HepG2 (cell line): ENCODE data around the gene TST. TPM values are rescaled to one million over a fixed set of nuclear protein-coding genes. Genes with fewer than 3 reads are reported as not detected.

ENCODE experiments used
- DNMT1 ChIP-seq: sonication (generic); formaldehyde crosslinking; IDR thresholded peaks from 2 replicates; pipeline ENCODE4 v1.5.1; 2020; ENCODE audit warnings: mild to moderate bottlenecking, missing genetic modification reagents
- DNMT3B ChIP-seq: conservative IDR thresholded peaks from 2 replicates; pipeline ENCODE4 v1.6.1; 2016; ENCODE audit warnings: missing biosample characterization, control low read depth
- EED ChIP-seq: sonication (generic); formaldehyde crosslinking; IDR thresholded peaks from 2 replicates; pipeline ENCODE4 v1.5.0; 2020; ENCODE audit warnings: mild to moderate bottlenecking, missing genetic modification reagents
- EZH2 ChIP-seq: conservative IDR thresholded peaks from 2 replicates; pipeline ENCODE4 v1.6.1; 2012; ENCODE audit warnings: mild to moderate bottlenecking, low read depth, low read length, moderate library complexity
- FOXA1 ChIP-seq, 2 experiments: fragments of 450-650 bp in 1 of 2; sonication (generic) in 1 of 2; formaldehyde crosslinking in 1 of 2; IDR thresholded peaks; 2 replicates each; pipeline versions ENCODE4 v1.4.0 to v1.6.1; 2016 to 2020; ENCODE audit warnings: missing genetic modification reagents in 1 of 2
- KAT7 ChIP-seq: IDR thresholded peaks from 2 replicates; pipeline ENCODE4 v1.6.1; 2018; ENCODE audit warnings: borderline replicate concordance, missing compliant biosample characterization
- MXD4 ChIP-seq: IDR thresholded peaks from 2 replicates; pipeline ENCODE4 v1.6.1; 2016; ENCODE audit warnings: mild to moderate bottlenecking, missing biosample characterization, missing genetic modification reagents
- NRL ChIP-seq: sonication (generic); formaldehyde crosslinking; IDR thresholded peaks from 2 replicates; pipeline ENCODE4 v1.5.0; 2020; ENCODE audit warnings: missing genetic modification reagents, mild to moderate bottlenecking, moderate library complexity, borderline replicate concordance
- ONECUT2 ChIP-seq: sonication (generic); formaldehyde crosslinking; IDR thresholded peaks from 2 replicates; pipeline ENCODE4 v1.4.0; 2020; ENCODE audit warnings: missing genetic modification reagents
- PITX1 ChIP-seq: sonication (generic); formaldehyde crosslinking; IDR thresholded peaks from 2 replicates; pipeline ENCODE4 v1.5.1; 2020; ENCODE audit warnings: mild to moderate bottlenecking, missing genetic modification reagents
- TOPORS ChIP-seq: sonication (generic); formaldehyde crosslinking; IDR thresholded peaks from 2 replicates; pipeline ENCODE4 v1.8.0; 2023; ENCODE audit warnings: mild to moderate bottlenecking, missing genetic modification reagents
- U2AF2 ChIP-seq: fragments of 200-400 bp; formaldehyde crosslinking; IDR thresholded peaks from 2 replicates; pipeline ENCODE4 v1.6.1; 2017; ENCODE audit warnings: low read depth, mild to moderate bottlenecking, low read length
- ZNF207 ChIP-seq: fragments of 450-650 bp; IDR thresholded peaks from 2 replicates; pipeline ENCODE4 v1.6.1; 2016; ENCODE audit warnings: antibody characterized with exemption, borderline replicate concordance
- ZNF333 ChIP-seq: sonication (generic); formaldehyde crosslinking; IDR thresholded peaks from 2 replicates; pipeline ENCODE4 v1.4.0; 2020; ENCODE audit warnings: mild to moderate bottlenecking, missing genetic modification reagents, borderline replicate concordance
- polyA plus RNA-seq, 8 experiments: library from polyadenylated mRNA; depleted of rRNA in 3 of 8; stranded (reverse) in 7 of 8; unstranded in 1 of 8; fragments of >200 nt; fragmentation: Illumina TruSeq in 4 of 8; extraction: Trizol in 4 of 8; gene quantifications; 2 replicates each; pipeline versions ENCODE4 v1.2.1 to v1.2.3, GENCODE V29; 2011 to 2016; ENCODE audit warnings: low read depth in 4 of 8, missing spikeins in 1 of 8, mixed read lengths in 1 of 8; ENCODE audit not compliant: insufficient read depth in 1 of 8
- total RNA-seq, 5 experiments: library from RNA; depleted of rRNA; stranded (reverse); fragments of >200 nt; fragmentation: Illumina TruSeq; extraction: Trizol; gene quantifications; 2 replicates each; pipeline ENCODE4 v1.2.3, GENCODE V29; 2016; ENCODE audit warnings: low read depth in 1 of 5
- TF ChIP-seq, protein P1 (sequence below): sonication (generic); formaldehyde crosslinking; IDR thresholded peaks from 2 replicates; pipeline ENCODE4 v1.8.1; 2023; ENCODE audit warnings: missing genetic modification reagents, inconsistent platforms, borderline replicate concordance
- TF ChIP-seq, protein P2 (sequence below): sonication (generic); formaldehyde crosslinking; IDR thresholded peaks from 2 replicates; pipeline ENCODE4 v1.5.1; 2020; ENCODE audit warnings: missing genetic modification reagents, mild to moderate bottlenecking, borderline replicate concordance
- TF ChIP-seq, protein P3 (sequence below): sonication (generic); formaldehyde crosslinking; IDR thresholded peaks from 2 replicates; pipeline ENCODE4 v1.4.0; 2020; ENCODE audit warnings: mild to moderate bottlenecking, missing genetic modification reagents

TST gene
- total and polyA plus RNA-seq, 2 of the 13 experiments (the other 11 are each of a cell fraction or from before 2014, with no cell fraction given), result 44.6 to 63.6 TPM

DNA sequence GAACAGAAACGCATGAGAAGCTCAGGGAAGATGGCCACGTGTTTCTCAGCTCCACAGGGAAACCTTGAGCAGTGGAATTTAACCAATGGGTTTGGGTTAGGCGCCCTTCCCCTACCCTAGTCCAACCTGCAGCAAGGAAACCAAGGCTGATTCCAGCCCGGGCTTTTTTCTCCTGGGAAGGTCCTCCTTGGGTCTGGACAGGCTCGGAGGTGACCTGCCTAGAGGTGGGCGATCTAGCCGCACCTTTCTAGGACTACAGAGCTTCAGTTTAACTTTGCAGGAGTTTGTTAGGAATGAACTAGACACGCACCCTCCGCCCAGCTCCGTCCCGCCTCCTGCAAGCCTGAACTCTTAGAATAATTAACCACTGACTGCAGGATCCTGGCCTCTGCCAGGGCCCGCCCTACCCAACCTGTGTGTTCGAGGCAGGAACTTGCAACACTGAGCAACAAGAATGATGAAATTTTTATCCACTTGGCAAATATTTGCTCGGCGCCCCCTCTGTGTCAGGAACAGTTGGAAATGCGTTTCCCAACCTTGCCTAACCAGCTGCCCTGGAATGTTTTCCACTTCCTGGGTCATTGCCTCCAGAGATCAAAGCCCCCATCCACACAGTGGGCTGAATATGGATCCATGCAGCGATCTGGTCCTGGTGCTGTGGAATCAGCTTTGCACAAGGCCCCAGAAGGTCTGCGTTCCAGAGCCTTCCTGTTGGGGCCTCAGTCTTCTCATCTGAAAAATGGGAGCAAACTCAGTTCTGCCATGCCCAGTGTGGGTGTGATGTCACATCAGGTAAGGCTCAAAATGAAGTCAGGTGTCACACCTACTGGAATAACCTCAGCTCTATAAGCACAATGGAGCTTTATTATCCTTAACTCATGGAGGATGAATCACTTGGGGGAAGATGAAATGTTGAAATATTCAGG, 13.6 kb upstream of the TST start (continued):
- TF ChIP-seq, protein P1, sequence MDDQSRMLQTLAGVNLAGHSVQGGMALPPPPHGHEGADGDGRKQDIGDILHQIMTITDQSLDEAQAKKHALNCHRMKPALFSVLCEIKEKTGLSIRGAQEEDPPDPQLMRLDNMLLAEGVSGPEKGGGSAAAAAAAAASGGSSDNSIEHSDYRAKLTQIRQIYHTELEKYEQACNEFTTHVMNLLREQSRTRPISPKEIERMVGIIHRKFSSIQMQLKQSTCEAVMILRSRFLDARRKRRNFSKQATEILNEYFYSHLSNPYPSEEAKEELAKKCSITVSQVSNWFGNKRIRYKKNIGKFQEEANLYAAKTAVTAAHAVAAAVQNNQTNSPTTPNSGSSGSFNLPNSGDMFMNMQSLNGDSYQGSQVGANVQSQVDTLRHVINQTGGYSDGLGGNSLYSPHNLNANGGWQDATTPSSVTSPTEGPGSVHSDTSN (CRISPR knock-in tag), result no peak
- TF ChIP-seq U2AF2, result no peak
- peak; percentile 76; the same call in 1 of the 2 replicates for TF ChIP-seq TOPORS
- no peak for TF ChIP-seq KAT7
- peak; percentile 72; the same call in 1 of the 2 replicates for TF ChIP-seq MXD4 (CRISPR knock-in tag)
- TF ChIP-seq, protein P2, sequence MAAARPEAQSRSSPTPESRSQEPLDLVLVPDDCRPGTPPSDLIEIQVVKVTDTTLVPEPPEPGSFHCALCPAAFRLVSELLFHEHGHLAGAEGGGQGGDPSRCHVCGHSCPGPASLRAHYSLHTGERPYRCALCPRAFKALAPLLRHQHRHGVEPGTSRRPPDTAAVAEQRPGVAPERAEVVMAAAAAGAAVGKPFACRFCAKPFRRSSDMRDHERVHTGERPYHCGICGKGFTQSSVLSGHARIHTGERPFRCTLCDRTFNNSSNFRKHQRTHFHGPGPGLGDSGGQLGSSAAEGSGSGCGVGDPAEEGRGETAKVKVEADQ (CRISPR knock-in tag), result peak; percentile 75; the same call in 1 of the 2 replicates
- TF ChIP-seq EED, result no peak
- no peak for TF ChIP-seq NRL (CRISPR knock-in tag)
- TF ChIP-seq ZNF333 (CRISPR knock-in tag), result peak; percentile 49
- TF ChIP-seq PITX1 (CRISPR knock-in tag), result peak; percentile 99
- TF ChIP-seq EZH2, result no peak
- TF ChIP-seq, protein P3, sequence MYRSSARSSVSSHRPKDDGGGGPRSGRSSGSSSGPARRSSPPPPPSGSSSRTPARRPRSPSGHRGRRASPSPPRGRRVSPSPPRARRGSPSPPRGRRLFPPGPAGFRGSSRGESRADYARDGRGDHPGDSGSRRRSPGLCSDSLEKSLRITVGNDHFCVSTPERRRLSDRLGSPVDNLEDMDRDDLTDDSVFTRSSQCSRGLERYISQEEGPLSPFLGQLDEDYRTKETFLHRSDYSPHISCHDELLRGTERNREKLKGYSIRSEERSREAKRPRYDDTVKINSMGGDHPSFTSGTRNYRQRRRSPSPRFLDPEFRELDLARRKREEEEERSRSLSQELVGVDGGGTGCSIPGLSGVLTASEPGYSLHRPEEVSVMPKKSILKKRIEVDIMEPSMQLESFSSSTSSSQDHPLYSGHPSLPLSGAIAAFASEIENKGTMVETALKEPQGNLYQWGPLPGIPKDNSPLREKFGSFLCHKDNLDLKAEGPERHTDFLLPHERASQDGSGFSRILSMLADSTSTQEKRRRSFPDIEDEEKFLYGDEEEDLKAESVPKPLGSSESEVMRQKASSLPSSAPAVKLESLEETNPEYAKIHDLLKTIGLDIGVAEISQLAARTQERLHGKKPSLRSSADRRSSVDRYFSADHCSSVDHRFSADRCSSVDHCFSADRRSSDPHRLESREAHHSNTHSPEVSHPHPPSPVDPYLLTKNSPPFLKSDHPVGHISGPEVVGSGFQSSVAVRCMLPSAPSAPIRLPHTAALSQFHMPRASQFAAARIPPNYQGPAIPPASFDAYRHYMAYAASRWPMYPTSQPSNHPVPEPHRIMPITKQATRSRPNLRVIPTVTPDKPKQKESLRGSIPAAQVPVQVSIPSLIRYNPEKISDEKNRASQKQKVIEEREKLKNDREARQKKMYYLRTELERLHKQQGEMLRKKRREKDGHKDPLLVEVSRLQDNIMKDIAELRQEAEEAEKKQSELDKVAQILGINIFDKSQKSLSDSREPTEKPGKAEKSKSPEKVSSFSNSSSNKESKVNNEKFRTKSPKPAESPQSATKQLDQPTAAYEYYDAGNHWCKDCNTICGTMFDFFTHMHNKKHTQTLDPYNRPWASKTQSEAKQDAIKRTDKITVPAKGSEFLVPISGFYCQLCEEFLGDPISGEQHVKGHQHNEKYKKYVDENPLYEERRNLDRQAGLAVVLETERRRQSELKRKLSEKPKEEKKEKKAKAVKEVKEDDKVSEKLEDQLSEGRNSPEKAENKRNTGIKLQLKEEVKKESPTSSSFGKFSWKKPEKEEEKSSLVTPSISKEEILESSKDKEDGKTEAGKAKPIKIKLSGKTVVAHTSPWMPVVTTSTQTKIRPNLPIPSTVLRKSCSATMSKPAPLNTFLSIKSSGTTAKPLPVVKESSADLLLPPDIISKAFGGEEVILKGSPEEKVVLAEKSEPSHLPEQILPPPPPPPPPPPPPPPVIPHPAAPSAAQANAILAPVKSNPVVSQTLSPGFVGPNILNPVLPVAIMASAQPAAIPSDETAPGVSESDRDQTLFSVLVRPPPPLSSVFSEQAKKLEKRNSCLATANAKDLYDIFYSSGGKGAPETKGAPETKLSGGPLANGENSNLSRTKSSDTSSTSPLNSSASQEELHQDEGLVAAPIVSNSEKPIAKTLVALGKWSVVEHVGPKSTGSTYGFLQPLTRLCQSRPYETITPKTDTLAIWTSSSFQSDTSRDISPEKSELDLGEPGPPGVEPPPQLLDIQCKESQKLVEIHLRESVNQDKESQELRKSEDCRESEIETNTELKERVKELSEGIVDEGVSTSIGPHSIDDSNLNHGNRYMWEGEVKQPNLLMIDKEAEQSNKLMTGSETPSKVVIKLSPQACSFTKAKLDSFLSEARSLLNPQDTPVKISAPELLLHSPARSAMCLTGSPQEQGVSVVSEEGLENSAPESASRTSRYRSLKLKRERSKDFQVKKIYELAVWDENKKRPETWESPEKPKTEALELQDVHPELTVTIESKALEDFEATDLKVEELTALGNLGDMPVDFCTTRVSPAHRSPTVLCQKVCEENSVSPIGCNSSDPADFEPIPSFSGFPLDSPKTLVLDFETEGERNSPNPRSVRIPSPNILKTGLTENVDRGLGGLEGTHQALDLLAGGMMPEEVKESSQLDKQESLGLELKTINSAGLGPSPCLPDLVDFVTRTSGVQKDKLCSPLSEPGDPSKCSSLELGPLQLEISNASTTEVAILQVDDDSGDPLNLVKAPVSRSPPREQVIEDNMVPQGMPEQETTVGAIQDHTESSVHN, result peak; percentile 87; the same call in 1 of the 2 replicates
- no peak for TF ChIP-seq ZNF207
- peak; percentile 94; the same call in 1 of the 2 replicates for TF ChIP-seq DNMT3B (CRISPR knock-in tag)
- peak; percentile 72 for TF ChIP-seq FOXA1 (IDR thresholded peaks at IDR 0.05)
- TF ChIP-seq FOXA1 (CRISPR knock-in tag; IDR thresholded peaks at IDR 0.05), result peak; percentile 98
- no peak for TF ChIP-seq ONECUT2 (CRISPR knock-in tag)
- no peak for TF ChIP-seq DNMT1
